HG03025 (cell line): ENCODE measurements around the gene RAB36.

ENCODE experiments used
- ATAC-seq: cut with Tn5 transposase; IDR thresholded peaks from one replicate; pipeline ENCODE4 v1.9.1; 2021; ENCODE audit warnings: mild to moderate bottlenecking, moderate library complexity; ENCODE audit not compliant: unreplicated experiment, low FRiP score

The RAB36 gene

GRCh38 chr22:23108249-23109078 lies 36.8 kb upstream of the RAB36 start:
- no peak for ATAC-seq

GRCh38 chr22:23109079-23109347 lies 36.3 kb upstream of the RAB36 start:
- no peak for ATAC-seq

- no peak for ATAC-seq
Observed at GRCh38 chr22:23109441-23109978, 35.8 kb upstream of the RAB36 start.

GRCh38 chr22:23110190-23110921 lies 34.9 kb upstream of the RAB36 start:
- no peak for ATAC-seq

GRCh38 chr22:23110922-23111527 lies 34.3 kb upstream of the RAB36 start:
- no peak for ATAC-seq

- ATAC-seq: no peak
Observed at GRCh38 chr22:23112472-23113012, 32.7 kb upstream of the RAB36 start.

GRCh38 chr22:23113067-23113846 lies 32.0 kb upstream of the RAB36 start:
- ATAC-seq: no peak

- no peak for ATAC-seq
Observed at GRCh38 chr22:23113847-23114720, 31.2 kb upstream of the RAB36 start.

- no peak for ATAC-seq
Observed at GRCh38 chr22:23114721-23115020, 30.6 kb upstream of the RAB36 start.

GRCh38 chr22:23115369-23115768 lies 29.9 kb upstream of the RAB36 start:
- ATAC-seq: no peak

GRCh38 chr22:23115825-23116494 lies 29.3 kb upstream of the RAB36 start:
- no peak for ATAC-seq

- ATAC-seq: no peak
Observed at GRCh38 chr22:23116506-23117263, 28.6 kb upstream of the RAB36 start.

GRCh38 chr22:23117275-23117674 lies 28.0 kb upstream of the RAB36 start:
- ATAC-seq: no peak

- ATAC-seq: no peak
Observed at GRCh38 chr22:23117891-23118646, 27.2 kb upstream of the RAB36 start.

GRCh38 chr22:23118647-23119493 lies 26.4 kb upstream of the RAB36 start:
- no peak for ATAC-seq

GRCh38 chr22:23119494-23120414 lies 25.5 kb upstream of the RAB36 start:
- ATAC-seq: no peak
